Nephron progenitor cell (in vitro differentiated cells): ENCODE measurements around the gene COPRS.

ENCODE experiments used
- DNase-seq: peaks from one replicate; pipeline ENCODE4 v3.0.0; 2021
- H3K27ac Mint-ChIP-seq: 2 replicates; pipeline ENCODE4 v1.8.0; 2021; ENCODE audit warnings: mild to moderate bottlenecking, moderate library complexity, mixed read lengths
- H3K27me3 Mint-ChIP-seq: 2 replicates; pipeline ENCODE4 v1.8.0; 2021; ENCODE audit warnings: mild to moderate bottlenecking, low read depth, mixed read lengths; ENCODE audit not compliant: poor library complexity
- H3K36me3 Mint-ChIP-seq: 2 replicates; pipeline ENCODE4 v1.8.0; 2021; ENCODE audit warnings: low read depth, mixed read lengths
- H3K4me1 Mint-ChIP-seq: 2 replicates; pipeline ENCODE4 v1.8.0; 2021; ENCODE audit warnings: mixed read lengths
- H3K4me3 Mint-ChIP-seq: 2 replicates; pipeline ENCODE4 v1.8.0; 2021; ENCODE audit warnings: mild to moderate bottlenecking, moderate library complexity, mixed read lengths
- H3K9me3 Mint-ChIP-seq: 2 replicates; pipeline ENCODE4 v1.8.0; 2021; ENCODE audit warnings: mild to moderate bottlenecking, moderate library complexity, mixed read lengths
- CTCF ChIP-seq: fragments of 200-600 bp; sonication (generic); IDR thresholded peaks from 2 replicates; pipeline ENCODE4 v1.5.0; 2021; ENCODE audit warnings: antibody characterized with exemption

Gene COPRS

GRCh38 chr17:31803494-31804213 is 55.4 kb downstream of the COPRS start:
- Mint-ChIP-seq H3K4me3 (peak overlapping the region; percentile 26), H3K9me3 (peaks cover 5% of the 10 kb centered on the region), H3K27ac (peak overlapping the region; percentile 81), H3K27me3 (peaks cover 9% of the 10 kb centered on the region), H3K4me1 (peaks cover 12% of the 10 kb centered on the region), H3K36me3 (no peaks in the 10 kb centered on the region)
- TF ChIP-seq CTCF: no peak
- no peak for DNase-seq

- DNase-seq: no peak
- peaks cover 3% of the 10 kb centered on the region for H3K9me3 Mint-ChIP-seq
- H3K4me3 Mint-ChIP-seq: no peak overlapping the region
- peaks cover 18% of the 10 kb centered on the region for H3K4me1 Mint-ChIP-seq
- no peaks in the 10 kb centered on the region for H3K36me3 Mint-ChIP-seq
- no peak overlapping the region for H3K27ac Mint-ChIP-seq
- no peak for TF ChIP-seq CTCF
- peaks cover 9% of the 10 kb centered on the region for H3K27me3 Mint-ChIP-seq
Observed at GRCh38 chr17:31802502-31802901, 56.5 kb downstream of the COPRS start.
